ENCODE measurements around the gene GDPD3. TPM values are rescaled to one million over a fixed set of nuclear protein-coding genes. Genes with fewer than 3 reads are reported as not detected.
"Not testable (repeated sequence)": the region's sequence is repeated elsewhere in the genome, so short reads cannot be mapped to it uniquely, and the experiment has no call there.

Gene GDPD3
- total RNA-seq, 1 experiment from 2014 or later, result 8.4 TPM

DNA sequence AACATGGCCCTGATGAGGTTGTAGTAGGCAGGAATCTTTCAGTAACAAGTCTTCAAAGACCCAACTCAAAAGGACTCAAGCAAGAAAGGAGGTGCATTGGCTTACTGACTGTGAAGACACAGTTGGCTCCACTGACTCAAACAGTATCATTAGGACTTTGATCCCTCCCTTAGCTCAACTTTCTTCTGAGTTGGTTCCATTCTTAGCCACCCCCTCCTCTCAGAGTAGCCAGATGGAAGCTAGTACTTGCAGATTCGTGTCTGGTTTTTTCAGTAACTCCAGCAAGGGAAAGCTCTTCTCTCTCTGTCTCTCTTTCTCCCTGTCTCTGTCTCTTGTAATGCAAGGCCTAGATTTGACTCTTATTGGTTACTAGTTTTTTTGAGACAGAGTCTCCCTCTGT, 14.7 kb upstream of the GDPD3 start:
- no peaks in the 10 kb centered on the region for H3K27me3 Mint-ChIP-seq (ENCODE audit: insufficient read depth, unreplicated experiment)
- no peaks in the 10 kb centered on the region for H3K36me3 ChIP-seq (ENCODE audit: control insufficient read depth, insufficient read depth, low read length)
- TF ChIP-seq, protein P1, sequence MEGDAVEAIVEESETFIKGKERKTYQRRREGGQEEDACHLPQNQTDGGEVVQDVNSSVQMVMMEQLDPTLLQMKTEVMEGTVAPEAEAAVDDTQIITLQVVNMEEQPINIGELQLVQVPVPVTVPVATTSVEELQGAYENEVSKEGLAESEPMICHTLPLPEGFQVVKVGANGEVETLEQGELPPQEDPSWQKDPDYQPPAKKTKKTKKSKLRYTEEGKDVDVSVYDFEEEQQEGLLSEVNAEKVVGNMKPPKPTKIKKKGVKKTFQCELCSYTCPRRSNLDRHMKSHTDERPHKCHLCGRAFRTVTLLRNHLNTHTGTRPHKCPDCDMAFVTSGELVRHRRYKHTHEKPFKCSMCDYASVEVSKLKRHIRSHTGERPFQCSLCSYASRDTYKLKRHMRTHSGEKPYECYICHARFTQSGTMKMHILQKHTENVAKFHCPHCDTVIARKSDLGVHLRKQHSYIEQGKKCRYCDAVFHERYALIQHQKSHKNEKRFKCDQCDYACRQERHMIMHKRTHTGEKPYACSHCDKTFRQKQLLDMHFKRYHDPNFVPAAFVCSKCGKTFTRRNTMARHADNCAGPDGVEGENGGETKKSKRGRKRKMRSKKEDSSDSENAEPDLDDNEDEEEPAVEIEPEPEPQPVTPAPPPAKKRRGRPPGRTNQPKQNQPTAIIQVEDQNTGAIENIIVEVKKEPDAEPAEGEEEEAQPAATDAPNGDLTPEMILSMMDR (IDR thresholded peaks at IDR 0.05; ENCODE audit: insufficient read depth in 1 of 2, low read depth in 1 of 2, low read length in 1 of 2, severe bottlenecking in 1 of 2, unreplicated experiment in 1 of 2), result no peak
- ChIA-PET CTCF (no interaction called here), POLR2A (interaction anchor here (0.6 kb wide), 1 partner anchor 10 kb away, joined by 3 read pairs; no protein-coding TSS in a partner anchor)
- H3K9me3 ChIP-seq, result no peaks in the 10 kb centered on the region
- no peak overlapping the region for H3K4me3 ChIP-seq (ENCODE audit: low read depth, low read length)
- no peaks in the 10 kb centered on the region for H3K9me3 Mint-ChIP-seq (ENCODE audit: unreplicated experiment)
- intact Hi-C loops (cut with micrococcal nuclease; ENCODE audit: unreplicated experiment), result no loop called here
- no peak for DNase-seq
- no peak overlapping the region for H3K27ac Mint-ChIP-seq (ENCODE audit: unreplicated experiment)
- peaks cover 12% of the 10 kb centered on the region for H3K36me3 Mint-ChIP-seq (ENCODE audit: insufficient read depth, unreplicated experiment)
- H3K4me1 ChIP-seq, result no peaks in the 10 kb centered on the region
- no peak overlapping the region for H3K4me3 Mint-ChIP-seq (ENCODE audit: unreplicated experiment)
- H3K4me1 Mint-ChIP-seq (ENCODE audit: low read depth, unreplicated experiment), result peaks cover 6% of the 10 kb centered on the region
- BruUV-seq (replicated peaks), result no TSS peak
- no peaks in the 10 kb centered on the region for H3K27me3 ChIP-seq (replicated peaks; ENCODE audit: control insufficient read depth, insufficient read depth, low read length)

DNA sequence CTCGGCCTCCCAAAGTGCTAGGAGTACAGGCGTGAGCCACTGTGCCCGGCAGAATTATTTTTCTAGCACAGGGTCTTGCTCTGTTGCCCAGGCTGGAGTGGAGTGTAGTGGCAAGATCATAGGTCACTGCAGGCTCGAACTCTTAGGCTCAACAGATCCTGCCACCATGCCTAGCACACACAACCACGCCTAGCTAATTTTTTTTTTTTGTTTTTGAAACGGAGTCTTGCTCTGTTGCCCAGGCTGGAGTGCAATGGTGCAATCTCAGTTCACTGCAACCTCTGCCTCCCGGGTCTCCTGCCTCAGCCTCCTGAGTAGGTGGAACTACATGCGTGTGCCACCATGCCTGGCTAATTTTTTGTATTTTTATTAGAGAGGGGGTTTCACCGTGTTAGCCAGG, 12.4 kb upstream of the GDPD3 start:
- H3K9me3 ChIP-seq; H3K4me1 ChIP-seq; BruUV-seq (replicated peaks); H3K36me3 ChIP-seq (ENCODE audit: control insufficient read depth, insufficient read depth, low read length); H3K4me3 ChIP-seq (ENCODE audit: low read depth, low read length); H3K27ac Mint-ChIP-seq (ENCODE audit: unreplicated experiment); DNase-seq; H3K27me3 Mint-ChIP-seq (ENCODE audit: insufficient read depth, unreplicated experiment); H3K27me3 ChIP-seq (replicated peaks; ENCODE audit: control insufficient read depth, insufficient read depth, low read length); H3K4me3 Mint-ChIP-seq (ENCODE audit: unreplicated experiment); intact Hi-C loops (cut with micrococcal nuclease; ENCODE audit: unreplicated experiment); H3K4me1 Mint-ChIP-seq (ENCODE audit: low read depth, unreplicated experiment); H3K9me3 Mint-ChIP-seq (ENCODE audit: unreplicated experiment); POLR2A ChIA-PET; CTCF ChIA-PET: not testable (repeated sequence)
- H3K36me3 Mint-ChIP-seq (ENCODE audit: insufficient read depth, unreplicated experiment), result peaks cover 17% of the 10 kb centered on the region

DNA sequence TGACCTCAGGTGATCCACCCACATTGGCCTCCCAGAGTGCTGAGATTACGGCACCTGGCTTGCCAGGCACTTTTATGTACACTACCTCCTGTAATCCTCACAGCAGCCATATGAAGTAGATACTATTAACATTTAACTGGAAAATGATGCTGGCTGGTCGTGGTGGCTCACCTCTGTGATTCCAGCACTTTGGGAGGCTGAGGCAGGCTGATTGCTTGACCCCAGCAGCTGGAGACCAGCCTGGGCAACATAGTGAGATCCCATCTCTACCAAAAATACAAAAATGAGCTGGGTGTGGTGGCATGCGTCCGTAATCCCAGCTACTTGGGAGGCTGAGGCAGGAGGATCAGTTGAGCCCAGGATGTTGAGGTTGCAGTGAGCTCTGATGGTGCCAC, 11.6 kb upstream of the GDPD3 start:
- no TSS peak for BruUV-seq (replicated peaks)
- Mint-ChIP-seq H3K36me3 (ENCODE audit: insufficient read depth, unreplicated experiment) (peaks cover 17% of the 10 kb centered on the region), H3K9me3 (ENCODE audit: unreplicated experiment) (no peaks in the 10 kb centered on the region), H3K4me1 (ENCODE audit: low read depth, unreplicated experiment) (peaks cover 6% of the 10 kb centered on the region), H3K27ac (ENCODE audit: unreplicated experiment) (no peak overlapping the region), H3K27me3 (ENCODE audit: insufficient read depth, unreplicated experiment) (no peaks in the 10 kb centered on the region), H3K4me3 (ENCODE audit: unreplicated experiment) (no peak overlapping the region)
- no peak for DNase-seq
- CTCF ChIA-PET, result interaction anchor here (1.0 to 2.2 kb wide), 2 partner anchors 13 to 34 kb away, joined by 3 to 8 read pairs; partner anchors contain the start of gene TBX6
- TF ChIP-seq, protein P1 (IDR thresholded peaks at IDR 0.05; ENCODE audit: insufficient read depth in 1 of 2, low read depth in 1 of 2, low read length in 1 of 2, severe bottlenecking in 1 of 2, unreplicated experiment in 1 of 2), result no peak
- Histone ChIP-seq H3K36me3 (ENCODE audit: control insufficient read depth, insufficient read depth, low read length) (0 out of 2 replicates have a peak, but pooled peaks cover 1% of the 10 kb centered on the region), H3K9me3 (no peaks in the 10 kb centered on the region), H3K27me3 (replicated peaks; ENCODE audit: control insufficient read depth, insufficient read depth, low read length) (no peaks in the 10 kb centered on the region), H3K4me3 (ENCODE audit: low read depth, low read length) (no peak overlapping the region), H3K4me1 (peaks cover 7% of the 10 kb centered on the region)
- intact Hi-C loops (cut with micrococcal nuclease; ENCODE audit: unreplicated experiment), result no loop called here
- POLR2A ChIA-PET, result no interaction called here
